HFF-Myc (cell line): ENCODE measurements around the gene CPT1A.
A peak's percentile ranks its signal among the peaks of the same experiment; 100 is the strongest.
"Not testable (repeated sequence)": the region's sequence is repeated elsewhere in the genome, so short reads cannot be mapped to it uniquely, and the experiment has no call there.

Experiments used
- DNase-seq: peaks from one replicate; pipeline ENCODE4 v3.0.0-alpha.2; 2011; ENCODE audit warnings: low read depth; ENCODE audit errors: extremely low read depth
- H3K4me3 ChIP-seq: replicated peaks from 2 replicates; pipeline ENCODE4 v1.5.1; 2011; ENCODE audit warnings: low read depth, mild to moderate bottlenecking, control low read depth, low read length
- CTCF ChIP-seq: IDR thresholded peaks from 2 replicates; pipeline ENCODE4 v1.5.1; 2012; ENCODE audit warnings: mild to moderate bottlenecking, low read depth, low read length, control low read depth; ENCODE audit errors: missing control alignments

CPT1A gene

GRCh38 chr11:68841718-68842426 lies at the start of gene CPT1A:
CPT1A (minus strand) TSS chr11:68841916; CDS start chr11:68815474, 26,442 bp downstream.
- no peak for TF ChIP-seq CTCF
- no peak for DNase-seq
- peak within 1 kb of the TSS; percentile 50 for H3K4me3 ChIP-seq

GRCh38 chr11:68890490-68891231 lies 48.9 kb upstream of the CPT1A start:
- no peak for TF ChIP-seq CTCF
- H3K4me3 ChIP-seq = no peak overlapping the region
- DNase-seq = peak; percentile 81

GRCh38 chr11:68889948-68890446 lies 48.3 kb upstream of the CPT1A start:
- peak; percentile 98 for DNase-seq
- TF ChIP-seq CTCF = peak; percentile 93
- H3K4me3 ChIP-seq = no peak overlapping the region

- H3K4me3 ChIP-seq, DNase-seq: not testable (repeated sequence)
These were observed 43.1 kb upstream of the CPT1A start for GRCh38 chr11:68884827-68885226.

- no peak for DNase-seq
- H3K4me3 ChIP-seq = no peak overlapping the region
- TF ChIP-seq CTCF = no peak
These were observed 40.7 kb upstream of the CPT1A start for GRCh38 chr11:68882391-68882790.

GRCh38 chr11:68881320-68881719 lies 39.6 kb upstream of the CPT1A start:
- H3K4me3 ChIP-seq = no peak overlapping the region
- DNase-seq = no peak
- TF ChIP-seq CTCF = no peak

- no peak for TF ChIP-seq CTCF
- no peak overlapping the region for H3K4me3 ChIP-seq
- no peak for DNase-seq
These were observed 39.1 kb upstream of the CPT1A start for GRCh38 chr11:68880851-68881250.
